Nephron progenitor cell (in vitro differentiated cells): ENCODE measurements around the gene SPC24.

Source experiments
- DNase-seq: peaks from one replicate; pipeline ENCODE4 v3.0.0; 2021
- H3K27ac Mint-ChIP-seq: 2 replicates; pipeline ENCODE4 v1.8.0; 2021; ENCODE audit warnings: mild to moderate bottlenecking, moderate library complexity, mixed read lengths
- H3K27me3 Mint-ChIP-seq: 2 replicates; pipeline ENCODE4 v1.8.0; 2021; ENCODE audit warnings: mild to moderate bottlenecking, low read depth, mixed read lengths; ENCODE audit not compliant: poor library complexity
- H3K36me3 Mint-ChIP-seq: 2 replicates; pipeline ENCODE4 v1.8.0; 2021; ENCODE audit warnings: low read depth, mixed read lengths
- H3K4me1 Mint-ChIP-seq: 2 replicates; pipeline ENCODE4 v1.8.0; 2021; ENCODE audit warnings: mixed read lengths
- H3K4me3 Mint-ChIP-seq: 2 replicates; pipeline ENCODE4 v1.8.0; 2021; ENCODE audit warnings: mild to moderate bottlenecking, moderate library complexity, mixed read lengths
- H3K9me3 Mint-ChIP-seq: 2 replicates; pipeline ENCODE4 v1.8.0; 2021; ENCODE audit warnings: mild to moderate bottlenecking, moderate library complexity, mixed read lengths
- CTCF ChIP-seq: fragments of 200-600 bp; sonication (generic); IDR thresholded peaks from 2 replicates; pipeline ENCODE4 v1.5.0; 2021; ENCODE audit warnings: antibody characterized with exemption

SPC24 gene

GRCh38 chr19:11155373-11156120 is at the start of gene SPC24:
Gene SPC24, minus strand, starts transcription at chr19:11155782. Its CDS starts 6 bp downstream, at chr19:11155776.
- H3K4me1 Mint-ChIP-seq = peaks cover 15% of the 10 kb centered on the region

GRCh38 chr19:11204943-11205349 is 49.4 kb upstream of the SPC24 start:
- no peaks in the 10 kb centered on the region for H3K9me3 Mint-ChIP-seq
- DNase-seq = no peak
- H3K36me3 Mint-ChIP-seq = peaks cover 9% of the 10 kb centered on the region
- H3K4me1 Mint-ChIP-seq = peaks cover 9% of the 10 kb centered on the region
- TF ChIP-seq CTCF = no peak
- peaks cover 7% of the 10 kb centered on the region for H3K27me3 Mint-ChIP-seq
- H3K4me3 Mint-ChIP-seq = no peak overlapping the region
- no peak overlapping the region for H3K27ac Mint-ChIP-seq

More at GRCh38 chr19:11155373-11156120, at the start of gene SPC24:
- no peaks in the 10 kb centered on the region for H3K27me3 Mint-ChIP-seq
- peak within 1 kb of the TSS; percentile 89 for H3K4me3 Mint-ChIP-seq
- H3K9me3 Mint-ChIP-seq = peaks cover 9% of the 10 kb centered on the region
- peak within 1 kb of the TSS; percentile 7 for H3K27ac Mint-ChIP-seq
- peaks cover 13% of the 10 kb centered on the region for H3K36me3 Mint-ChIP-seq
- TF ChIP-seq CTCF = no peak
- peak; percentile 92 for DNase-seq

- TF ChIP-seq CTCF = no peak
- H3K4me1 Mint-ChIP-seq = peaks cover 9% of the 10 kb centered on the region
- H3K9me3 Mint-ChIP-seq = no peaks in the 10 kb centered on the region
- peaks cover 9% of the 10 kb centered on the region for H3K36me3 Mint-ChIP-seq
- peaks cover 11% of the 10 kb centered on the region for H3K27me3 Mint-ChIP-seq
- no peak overlapping the region for H3K4me3 Mint-ChIP-seq
- DNase-seq = no peak
- no peak overlapping the region for H3K27ac Mint-ChIP-seq
Observed at GRCh38 chr19:11204076-11204602, 48.6 kb upstream of the SPC24 start.

GRCh38 chr19:11203194-11204075 is 47.9 kb upstream of the SPC24 start:
- peaks cover 9% of the 10 kb centered on the region for H3K36me3 Mint-ChIP-seq
- H3K27ac Mint-ChIP-seq = no peak overlapping the region
- TF ChIP-seq CTCF = peak; percentile 67
- peaks cover 11% of the 10 kb centered on the region for H3K27me3 Mint-ChIP-seq
- peak; percentile 79 for DNase-seq
- H3K4me1 Mint-ChIP-seq = peaks cover 9% of the 10 kb centered on the region
- no peaks in the 10 kb centered on the region for H3K9me3 Mint-ChIP-seq
- H3K4me3 Mint-ChIP-seq = no peak overlapping the region

GRCh38 chr19:11202488-11203193 is 47.1 kb upstream of the SPC24 start:
- peaks cover 9% of the 10 kb centered on the region for H3K4me1 Mint-ChIP-seq
- no peak for TF ChIP-seq CTCF
- H3K36me3 Mint-ChIP-seq = peaks cover 9% of the 10 kb centered on the region
- no peak for DNase-seq
- H3K4me3 Mint-ChIP-seq = no peak overlapping the region
- no peaks in the 10 kb centered on the region for H3K9me3 Mint-ChIP-seq
- H3K27ac Mint-ChIP-seq = no peak overlapping the region
- peaks cover 11% of the 10 kb centered on the region for H3K27me3 Mint-ChIP-seq
